Stimulated activated CD4-positive, alpha-beta T cell treated with anti-CD3 and anti-CD28 coated beads, Interleukin-4, amount 100 ng/mL, for 1 hour (primary cell): ENCODE measurements around the gene RPAIN.
"Not testable (repeated sequence)": the region's sequence is repeated elsewhere in the genome, so short reads cannot be mapped to it uniquely, and the experiment has no call there.

Experiments used
- DNase-seq: peaks from one replicate; pipeline ENCODE4 v3.0.0-alpha.2; 2020

Gene RPAIN

DNA sequence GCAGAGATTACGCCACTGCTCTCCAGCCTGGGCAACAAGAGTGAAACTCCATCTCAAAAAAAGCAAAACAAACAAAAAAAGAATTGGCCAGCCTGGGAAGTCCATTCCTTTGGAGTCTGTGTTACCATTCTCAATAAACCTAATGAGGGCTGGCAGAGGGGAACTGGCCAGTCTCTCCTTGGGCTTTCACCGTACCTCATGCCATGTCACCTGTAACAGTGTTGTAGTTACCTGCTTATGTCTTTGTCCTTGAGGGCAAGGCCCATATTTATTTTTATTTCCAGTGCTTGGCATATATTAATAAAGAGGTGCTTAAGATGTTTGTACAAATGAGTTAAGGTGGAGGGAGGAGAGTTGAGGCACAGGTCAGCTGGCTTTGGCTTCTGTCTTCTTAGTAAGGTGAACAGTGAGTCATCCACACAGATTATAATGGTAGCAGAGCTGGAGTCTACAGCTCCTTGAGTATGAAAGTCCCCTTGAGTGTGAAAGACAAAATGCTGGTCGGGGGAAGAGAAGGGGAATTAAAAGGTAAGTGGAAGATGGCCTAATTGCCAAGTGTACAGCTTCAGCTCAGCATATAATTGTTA is 10.5 kb downstream of the RPAIN start:
- DNase-seq, result no peak

DNA sequence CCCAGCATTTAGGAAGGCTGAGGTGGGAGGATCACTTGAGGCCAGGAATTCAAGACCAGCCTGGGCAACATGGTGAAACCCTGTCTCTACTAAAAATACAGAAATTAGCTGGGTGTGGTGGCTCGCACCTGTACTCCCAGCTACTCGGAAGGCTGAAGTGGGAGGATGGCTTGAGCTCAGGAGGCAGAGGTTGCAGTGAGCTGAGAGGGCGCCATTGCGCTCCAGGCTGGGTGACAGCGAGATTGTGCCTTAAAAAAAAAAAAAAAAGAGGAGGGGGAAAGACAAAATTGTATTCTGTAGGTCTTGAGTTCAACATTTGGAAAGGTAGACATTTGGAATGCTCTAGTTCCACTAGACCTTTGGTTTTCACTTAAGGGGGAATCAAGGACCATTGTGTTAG is 11.3 kb downstream of the RPAIN start:
- not testable (repeated sequence) for DNase-seq

DNA sequence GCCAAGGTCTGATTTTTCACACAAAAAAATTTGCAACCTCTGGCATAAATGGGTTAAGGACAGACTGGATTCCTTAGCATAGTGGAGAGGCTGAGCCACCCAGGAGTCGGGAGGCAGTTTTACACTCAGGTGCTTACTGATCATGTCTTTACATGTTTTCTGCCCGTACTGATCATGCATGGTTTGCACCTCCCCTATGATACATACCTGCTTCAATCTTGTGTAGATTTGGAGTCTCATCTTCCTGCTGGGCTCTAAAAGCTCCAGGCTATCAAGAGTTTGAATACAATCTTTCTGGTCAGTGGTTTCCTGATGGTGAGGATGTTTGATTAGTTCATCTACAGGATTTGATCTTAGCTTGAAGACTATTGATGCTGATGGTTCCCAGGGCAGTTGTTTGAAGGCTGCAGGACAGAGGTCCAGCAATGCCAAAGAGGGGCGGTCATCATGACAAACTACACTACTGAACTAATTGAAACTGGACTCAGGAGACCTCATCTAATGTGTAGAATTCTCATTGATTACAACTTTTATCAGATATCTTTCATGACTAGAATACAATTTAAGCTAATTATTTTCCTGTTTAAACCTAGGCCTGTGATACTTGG is 12.1 kb downstream of the RPAIN start:
- no peak for DNase-seq

DNA sequence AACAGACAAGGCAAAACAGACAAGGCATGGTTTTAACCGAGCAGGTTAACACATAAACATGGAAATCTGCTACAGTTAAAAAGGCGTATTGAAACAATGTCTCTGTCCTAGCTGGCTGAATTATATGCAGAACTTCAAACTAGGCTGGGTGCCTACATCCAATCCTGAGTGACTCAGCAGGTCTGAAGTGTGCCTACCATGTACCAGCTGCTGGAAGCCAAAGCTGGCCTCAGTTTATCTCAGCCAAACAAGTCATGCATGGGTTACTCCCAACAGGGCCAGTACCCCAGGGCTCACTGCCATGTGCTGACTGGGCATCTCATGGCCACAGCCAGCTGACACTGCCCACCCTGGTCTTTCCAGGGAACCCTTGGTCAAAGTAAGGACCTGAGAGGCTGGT is 15.0 kb downstream of the RPAIN start:
- DNase-seq, result no peak

DNA sequence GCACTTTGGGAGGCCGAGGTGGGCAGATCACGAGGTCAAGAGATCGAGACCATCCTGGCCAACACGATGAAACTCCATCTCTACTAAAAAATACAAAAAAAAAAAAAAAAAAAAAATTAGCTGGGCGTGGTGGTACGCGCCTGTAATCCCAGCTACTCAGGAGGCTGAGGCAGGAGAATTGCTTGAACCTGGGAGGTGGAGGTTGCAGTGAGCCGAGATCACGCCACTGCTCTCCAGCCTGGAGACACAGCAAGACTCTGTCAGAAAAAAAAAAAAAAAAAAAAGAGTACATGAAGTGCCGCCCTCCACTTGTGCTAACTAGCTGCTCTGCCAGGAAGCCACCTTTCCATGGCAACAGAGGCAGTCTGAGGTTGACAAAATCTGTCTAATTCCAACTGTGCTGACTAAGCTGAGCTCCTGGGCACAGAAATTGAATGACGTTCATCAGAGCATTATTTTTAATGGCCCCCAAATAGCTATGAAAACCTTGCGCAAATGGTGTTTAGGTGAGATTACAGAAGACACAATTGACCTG is 15.9 kb downstream of the RPAIN start:
- not testable (repeated sequence) for DNase-seq

DNA sequence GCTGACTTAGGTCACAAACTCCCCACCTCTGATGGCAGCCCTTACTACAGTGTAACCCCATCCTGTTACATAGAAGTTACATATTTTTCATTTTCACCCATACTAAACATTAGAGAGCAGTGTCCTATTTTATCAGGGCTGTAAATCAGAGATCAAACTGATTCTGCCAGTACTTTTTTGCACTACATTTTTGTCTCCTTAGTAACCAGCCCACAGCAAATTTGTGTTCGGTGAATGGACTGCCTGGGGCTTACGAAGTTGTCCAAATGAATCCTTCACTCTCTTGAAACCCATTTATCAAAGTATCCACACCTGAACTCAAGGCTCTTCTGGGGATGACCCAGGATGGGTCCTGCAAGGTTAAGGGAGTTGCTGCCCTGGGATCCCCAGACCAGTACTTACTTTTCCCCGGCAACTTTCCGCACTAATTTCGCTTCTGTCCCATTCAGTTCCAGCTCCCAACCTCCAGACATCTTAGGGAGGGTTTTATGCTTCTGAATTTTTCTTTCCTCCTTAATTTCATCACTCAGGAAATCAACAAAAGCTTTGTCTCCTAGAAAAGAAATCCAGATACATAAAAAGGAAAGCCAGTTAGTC is 17.8 kb downstream of the RPAIN start:
- DNase-seq, result no peak

DNA sequence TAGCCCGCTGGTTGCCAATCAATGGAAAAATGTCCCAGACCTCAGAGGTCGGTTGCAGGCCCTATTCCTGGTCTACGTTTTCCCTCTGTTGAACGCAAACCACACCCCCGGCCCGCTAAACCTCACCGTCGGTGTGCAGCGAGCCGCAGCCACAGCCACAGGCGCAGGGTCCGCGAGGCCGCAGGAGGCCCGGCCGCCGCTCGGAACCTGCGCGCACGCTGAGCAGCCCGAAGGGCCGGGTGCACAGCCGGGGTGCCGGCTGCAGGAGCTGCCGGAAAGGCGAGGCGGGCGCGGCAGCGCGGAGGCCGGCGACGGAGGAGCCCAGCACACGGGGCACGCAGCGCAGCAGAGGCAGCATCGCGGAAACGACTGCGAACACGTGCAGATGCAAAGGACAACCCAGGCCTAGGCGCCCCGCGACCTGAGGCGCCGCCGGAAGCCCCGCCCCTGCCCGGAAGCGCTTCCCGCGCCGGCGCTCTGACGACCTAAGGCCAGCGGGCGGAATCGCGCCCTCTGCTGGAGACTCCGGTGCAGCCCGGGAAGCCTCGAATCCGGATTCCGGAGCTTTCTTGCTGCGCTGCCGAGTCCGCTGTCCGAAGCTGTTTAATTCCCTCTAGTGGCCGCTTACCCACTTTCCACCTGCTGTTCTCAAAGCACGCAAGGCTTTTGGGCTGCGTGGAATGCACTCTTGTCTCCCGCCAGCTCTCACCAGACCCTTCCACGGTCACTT is 18.9 kb downstream of the RPAIN start, which contains the start of gene C1QBP:
Gene C1QBP (minus strand): TSS at position 440 of the 730 bp plus-strand sequence. CDS start 82 bp downstream, at position 358.
- peak; percentile 92 for DNase-seq

DNA sequence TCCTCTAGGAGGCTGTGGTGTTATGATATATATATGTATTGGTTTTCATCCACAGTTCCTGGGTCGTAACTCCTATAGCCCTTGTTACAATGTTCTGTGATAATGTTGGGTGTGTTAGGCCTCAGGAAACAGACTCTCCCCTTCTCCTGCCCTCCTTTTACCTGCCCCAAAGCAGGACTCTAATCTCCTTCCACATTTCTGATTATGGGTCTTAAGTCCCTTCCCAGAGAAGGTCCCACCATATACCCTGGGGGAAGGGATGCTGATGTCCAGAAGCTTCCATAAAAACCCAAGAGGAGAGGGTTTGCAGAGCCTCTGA is 19.4 kb downstream of the RPAIN start:
- DNase-seq, result no peak

DNA sequence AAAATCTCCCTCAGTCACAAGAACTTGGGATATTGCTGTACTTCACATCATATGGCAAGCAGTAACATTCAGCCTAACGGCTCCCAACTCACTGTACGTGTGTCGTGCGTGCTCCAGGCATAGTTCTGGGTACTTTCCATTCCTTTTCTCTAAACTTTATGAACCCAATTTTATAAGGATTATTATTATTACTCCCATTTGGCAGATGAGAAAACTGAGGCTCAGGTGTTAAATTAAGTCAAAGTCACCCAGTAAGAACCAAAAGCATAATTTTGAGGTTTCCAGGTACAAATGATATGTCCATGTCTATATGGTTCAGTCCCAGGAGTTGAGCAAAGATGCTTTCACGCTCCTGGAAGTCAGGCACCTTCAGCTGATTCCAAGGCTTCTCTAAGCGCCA is 23.7 kb downstream of the RPAIN start:
- no peak for DNase-seq

DNA sequence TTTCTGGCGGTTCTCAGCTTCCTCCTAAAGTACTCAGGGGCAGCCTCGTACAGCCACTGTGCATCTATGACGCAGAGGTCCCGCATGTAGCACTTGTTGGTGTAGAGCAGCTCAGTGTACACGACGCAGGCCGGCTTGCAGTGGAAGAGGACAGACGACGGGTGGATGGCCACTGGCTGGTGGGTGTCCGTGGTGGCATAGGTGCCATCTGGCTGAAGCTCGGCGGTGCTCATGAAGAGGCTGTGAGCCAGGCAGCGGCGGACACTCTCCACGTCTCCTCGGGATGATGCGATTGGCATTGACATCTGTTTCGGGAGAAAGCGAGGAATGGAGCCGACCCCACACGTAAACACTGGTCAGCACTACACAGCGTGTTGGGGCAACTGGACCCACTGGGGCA is 24.2 kb downstream of the RPAIN start:
- DNase-seq, result no peak

DNA sequence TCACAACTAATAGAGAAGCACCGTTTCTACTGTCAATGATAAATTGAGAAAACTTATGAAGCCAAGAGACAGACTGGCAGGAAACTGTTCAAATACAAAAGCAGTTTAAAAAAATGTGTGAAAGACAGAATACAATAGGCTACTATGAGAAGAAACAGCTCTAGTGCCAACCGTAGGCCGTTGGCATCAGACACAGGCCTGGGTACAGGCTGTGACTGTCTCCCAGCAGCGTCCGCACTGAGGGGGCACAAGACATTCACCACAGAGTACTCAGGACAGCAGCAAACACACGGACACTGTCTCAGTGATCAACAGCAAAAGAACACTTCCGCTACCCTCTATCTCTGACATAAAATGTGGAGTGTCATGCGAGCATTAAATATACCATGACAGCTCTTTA is 26.8 kb downstream of the RPAIN start:
- no peak for DNase-seq

DNA sequence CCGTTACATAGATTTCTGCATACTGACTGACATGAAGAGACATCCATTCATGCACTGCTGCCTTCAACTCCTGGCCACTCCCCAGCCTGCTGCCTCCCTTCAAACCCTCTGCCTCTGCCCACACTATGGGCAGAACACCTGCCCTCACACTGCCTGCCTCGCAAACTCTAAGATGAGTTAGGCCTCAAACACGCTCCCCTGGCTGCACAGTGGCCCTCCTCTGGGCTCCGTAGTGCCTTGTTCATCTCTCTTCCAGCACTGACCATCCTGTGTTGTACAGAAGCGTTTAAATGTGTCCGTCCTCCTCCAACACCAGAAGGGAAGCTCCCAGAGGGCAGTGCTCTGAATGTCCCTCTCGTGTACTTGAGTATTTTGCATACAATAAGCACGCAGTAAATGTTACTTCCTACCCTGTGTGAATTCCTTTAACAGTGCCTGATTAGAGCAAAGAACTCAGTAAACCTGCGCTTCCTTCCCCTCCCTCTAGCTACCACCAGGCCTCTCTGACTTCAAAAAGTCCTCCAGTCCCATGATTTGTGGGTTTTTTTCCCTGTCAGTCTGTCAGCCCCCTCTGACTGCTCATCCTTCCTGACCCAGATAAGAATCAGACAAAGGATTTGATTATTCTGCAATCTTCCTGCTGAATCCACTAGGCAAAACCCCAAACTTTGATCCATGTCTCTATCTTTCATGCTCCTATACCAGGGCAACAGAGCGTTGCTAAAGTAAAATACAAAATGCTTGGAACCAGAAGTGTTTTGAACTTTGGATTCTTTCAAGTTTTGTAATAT is 44.9 kb downstream of the RPAIN start:
- no peak for DNase-seq

DNA sequence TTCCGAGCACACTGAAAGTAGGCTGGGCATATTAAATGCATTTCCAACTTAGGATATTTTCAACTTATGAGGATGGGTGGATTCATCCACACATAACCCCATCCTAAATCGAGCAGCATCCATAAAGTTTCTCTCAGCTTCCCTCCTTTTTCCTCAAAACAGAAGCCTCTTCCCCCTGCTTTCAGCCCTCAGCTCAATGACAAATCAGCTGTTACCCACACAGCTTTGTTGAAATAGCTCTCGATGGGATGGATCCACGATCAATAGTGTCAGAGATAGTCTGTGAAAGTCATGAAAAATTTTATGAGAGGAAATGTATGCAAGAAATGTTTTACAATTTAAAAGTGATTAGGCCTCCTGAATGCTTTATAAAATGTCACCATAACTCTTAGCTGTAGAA is 46.3 kb downstream of the RPAIN start:
- no peak for DNase-seq

DNA sequence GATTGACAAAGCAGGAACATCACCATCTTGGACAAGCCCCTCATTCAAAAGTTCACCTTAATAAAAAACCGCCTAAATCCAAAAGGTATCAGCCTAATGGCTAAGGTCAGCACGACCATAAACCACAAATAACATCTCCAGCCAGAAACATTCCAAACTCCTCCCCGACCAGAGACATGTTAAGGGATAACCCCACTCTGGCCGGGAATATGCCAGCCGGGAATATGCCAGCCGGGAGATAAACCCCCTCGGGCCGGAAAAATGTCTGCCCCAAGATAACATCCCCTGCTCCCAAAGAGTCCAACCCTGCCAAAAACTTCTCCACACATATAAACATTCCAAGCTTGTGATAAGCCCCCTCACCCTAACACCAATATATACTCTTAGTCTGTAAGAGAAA is 47.4 kb downstream of the RPAIN start:
- DNase-seq, result no peak

DNA sequence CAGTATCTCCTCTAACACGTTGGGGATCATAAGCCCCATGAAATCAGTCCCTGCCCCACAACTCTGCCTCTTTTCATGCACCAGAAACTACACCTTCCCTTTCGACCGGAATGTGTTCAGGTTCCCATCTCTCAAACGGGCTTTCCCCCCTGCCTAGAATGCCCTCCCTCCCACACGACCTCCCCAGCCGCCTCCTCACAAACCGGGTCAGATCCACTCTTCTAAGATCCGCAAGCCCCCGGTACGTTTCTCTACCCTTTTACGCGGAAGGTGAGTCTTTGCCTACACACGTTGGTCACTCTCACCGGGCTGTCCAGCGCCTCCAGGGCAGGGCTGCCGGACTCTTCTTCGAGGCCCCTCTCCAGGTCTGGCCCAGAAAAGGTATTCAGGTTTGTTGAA is 48.1 kb downstream of the RPAIN start:
- DNase-seq, result peak; percentile 40

DNA sequence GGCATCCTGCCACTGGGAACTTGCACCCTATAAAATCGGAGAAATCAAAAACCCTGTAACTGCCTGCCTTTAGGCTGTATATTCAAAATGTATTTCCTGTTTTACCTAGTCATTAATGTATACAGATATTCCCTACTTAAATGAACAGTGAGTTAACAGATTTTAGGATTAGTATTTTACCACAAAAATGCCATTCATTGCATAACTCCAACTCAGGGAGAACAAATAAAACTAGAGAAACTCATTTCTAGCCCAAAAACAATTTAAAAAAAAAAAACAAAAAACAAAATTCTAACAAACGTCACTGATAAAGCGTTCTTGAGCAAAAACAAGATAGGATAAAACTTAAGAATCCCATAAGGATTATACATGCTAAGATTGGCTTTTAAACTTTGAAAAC is 52.5 kb downstream of the RPAIN start:
- DNase-seq, result no peak

DNA sequence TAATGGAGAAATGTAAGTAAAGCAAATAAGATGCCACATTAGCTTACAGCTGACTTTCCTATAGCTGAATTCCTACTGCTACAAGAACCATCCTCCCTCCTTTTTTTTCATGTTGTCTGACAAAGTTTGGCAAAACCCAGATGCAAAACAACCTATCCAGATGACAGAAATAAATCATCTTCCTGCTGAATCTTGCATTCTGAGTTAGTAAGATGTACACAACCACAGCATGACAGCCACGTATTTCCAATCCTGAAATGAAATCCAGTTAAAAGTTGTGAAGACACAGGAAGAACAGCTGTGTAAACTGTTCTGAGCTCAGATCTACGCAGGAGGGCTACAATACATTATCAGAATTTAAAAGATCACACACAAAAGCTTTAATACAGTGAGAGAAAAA is 53.9 kb downstream of the RPAIN start:
- DNase-seq, result no peak

DNA sequence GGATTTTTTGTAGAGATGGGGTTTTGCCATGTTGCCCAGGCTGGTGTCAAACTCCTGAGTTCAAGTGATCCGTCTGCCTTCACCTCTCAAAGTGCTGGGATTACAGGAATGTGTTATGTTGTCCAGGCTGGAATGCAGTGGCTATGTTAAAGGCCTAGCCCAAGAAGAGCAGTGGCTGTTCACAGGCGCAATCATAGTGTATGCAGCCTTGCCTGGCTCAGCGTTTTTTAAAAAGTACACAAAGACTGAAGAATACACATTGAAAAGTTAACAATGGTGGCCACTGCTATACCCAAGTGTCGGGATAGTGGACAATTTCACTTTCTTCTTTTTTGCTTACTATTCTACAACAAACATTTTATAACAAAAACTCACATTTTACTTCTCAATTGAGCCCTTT is 59.0 kb downstream of the RPAIN start:
- no peak for DNase-seq

DNA sequence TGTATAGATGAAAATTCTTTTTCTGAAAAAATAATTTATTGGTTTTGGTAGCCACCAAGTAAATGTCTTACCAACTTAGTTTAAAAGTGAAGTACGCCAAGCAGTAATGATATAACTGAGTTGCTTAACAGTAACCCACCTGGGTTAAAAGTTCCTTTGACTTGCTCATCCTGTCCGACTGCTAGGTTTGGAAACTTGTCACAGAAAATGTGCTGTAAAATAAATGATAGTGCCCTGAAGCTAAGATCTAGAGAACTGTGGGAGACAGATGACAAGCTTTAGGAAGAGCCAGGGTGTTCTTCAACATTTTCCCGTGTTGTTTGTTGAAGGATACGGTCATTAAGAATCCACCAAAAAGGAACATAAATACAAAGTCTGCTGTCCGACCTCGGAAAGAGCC is 61.0 kb downstream of the RPAIN start:
- DNase-seq, result no peak

DNA sequence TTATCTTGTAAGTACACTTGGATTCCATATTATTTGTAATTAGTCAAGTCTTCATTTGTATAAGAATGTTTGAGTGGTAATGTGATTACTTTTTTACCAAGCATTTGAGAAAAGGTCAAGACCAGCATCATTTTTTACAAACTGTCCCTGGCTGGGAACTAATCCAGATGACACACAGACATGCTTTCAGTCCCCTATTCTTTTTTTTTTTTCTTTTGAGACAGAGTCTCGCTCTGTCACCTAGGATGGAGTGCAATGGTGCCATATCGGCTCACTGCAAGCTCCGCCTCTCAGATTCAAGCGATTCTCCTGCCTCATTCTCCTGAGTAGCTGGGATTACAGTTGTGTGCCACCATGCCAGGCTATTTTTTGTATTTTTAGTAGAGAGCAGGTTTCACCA is 61.5 kb downstream of the RPAIN start:
- DNase-seq, result no peak
